ENCODE data around the gene CD36.
A peak's percentile ranks its signal among the peaks of the same experiment; 100 is the strongest.

Gene CD36

DNA sequence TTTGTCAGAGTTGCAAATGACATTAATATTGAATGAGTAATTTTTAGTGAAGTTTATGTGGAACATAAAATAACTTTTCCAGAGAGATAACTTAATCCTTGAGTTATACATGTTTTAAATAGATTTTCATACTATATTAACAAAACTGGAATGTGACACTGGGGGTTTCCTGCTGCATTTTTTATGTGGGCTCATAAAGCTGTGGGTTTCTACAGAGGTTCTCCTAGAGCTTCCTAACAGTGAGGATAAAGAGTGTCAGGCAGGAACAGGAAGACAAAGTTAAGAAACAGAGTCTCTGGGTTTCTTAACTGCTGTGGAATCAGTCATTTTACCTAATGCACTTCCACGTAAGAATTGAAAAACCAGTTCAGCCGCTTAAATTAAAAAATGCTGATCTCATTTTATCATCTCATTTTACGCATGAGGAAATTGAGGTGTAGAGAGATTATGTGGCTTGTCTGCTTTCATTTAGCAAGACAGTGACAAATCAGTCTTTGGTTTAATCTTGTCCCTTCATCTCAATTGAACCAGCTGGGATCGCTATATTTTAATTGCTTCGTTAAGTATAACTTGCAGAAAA, 5.0 kb downstream of the CD36 start:
- ChIA-PET CTCF (interaction anchor here (1.0 kb wide), 1 partner anchor 15 kb away, joined by 5 read pairs; no protein-coding TSS in a partner anchor), POLR2A (no interaction called here)
- peaks cover 6% of the 10 kb centered on the region; the same call in 1 of the 2 replicates for H3K4me1 ChIP-seq (ENCODE audit: control insufficient read depth, insufficient read depth, low read length)
- TF ChIP-seq ZNF121 (tag by site-specific recombination; IDR thresholded peaks at IDR 0.05): no peak
- TF ChIP-seq ZNF155 (tag by site-specific recombination; IDR thresholded peaks at IDR 0.05): no peak
- TF ChIP-seq SP2 (tag by site-specific recombination; IDR thresholded peaks at IDR 0.05): no peak
- no peak for TF ChIP-seq ZNF560 (tag by site-specific recombination; IDR thresholded peaks at IDR 0.05; ENCODE audit: borderline replicate concordance)
- TF ChIP-seq, protein P1, sequence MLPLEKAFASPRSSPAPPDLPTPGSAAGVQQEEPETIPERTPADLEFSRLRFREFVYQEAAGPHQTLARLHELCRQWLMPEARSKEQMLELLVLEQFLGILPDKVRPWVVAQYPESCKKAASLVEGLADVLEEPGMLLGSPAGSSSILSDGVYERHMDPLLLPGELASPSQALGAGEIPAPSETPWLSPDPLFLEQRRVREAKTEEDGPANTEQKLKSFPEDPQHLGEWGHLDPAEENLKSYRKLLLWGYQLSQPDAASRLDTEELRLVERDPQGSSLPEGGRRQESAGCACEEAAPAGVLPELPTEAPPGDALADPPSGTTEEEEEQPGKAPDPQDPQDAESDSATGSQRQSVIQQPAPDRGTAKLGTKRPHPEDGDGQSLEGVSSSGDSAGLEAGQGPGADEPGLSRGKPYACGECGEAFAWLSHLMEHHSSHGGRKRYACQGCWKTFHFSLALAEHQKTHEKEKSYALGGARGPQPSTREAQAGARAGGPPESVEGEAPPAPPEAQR (tag by site-specific recombination; IDR thresholded peaks at IDR 0.05): no peak
- no peak for TF ChIP-seq ZFP37 (tag by site-specific recombination; IDR thresholded peaks at IDR 0.05)
- TF ChIP-seq ZNF404 (tag by site-specific recombination; IDR thresholded peaks at IDR 0.05): no peak
- H3K4me3 ChIP-seq (ENCODE audit: low read depth, low read length): no peak overlapping the region
- no peak overlapping the region for H3K27ac ChIP-seq (ENCODE audit: extremely low read depth, low read depth, low read length)
- H3K9me3 ChIP-seq (ENCODE audit: control insufficient read depth, insufficient read depth, low read depth, low read length): no peaks in the 10 kb centered on the region
- H3K36me3 ChIP-seq (ENCODE audit: control insufficient read depth in 2 of 2, insufficient read depth in 1 of 2, low read length in 2 of 2): no peaks in the 10 kb centered on the region

DNA sequence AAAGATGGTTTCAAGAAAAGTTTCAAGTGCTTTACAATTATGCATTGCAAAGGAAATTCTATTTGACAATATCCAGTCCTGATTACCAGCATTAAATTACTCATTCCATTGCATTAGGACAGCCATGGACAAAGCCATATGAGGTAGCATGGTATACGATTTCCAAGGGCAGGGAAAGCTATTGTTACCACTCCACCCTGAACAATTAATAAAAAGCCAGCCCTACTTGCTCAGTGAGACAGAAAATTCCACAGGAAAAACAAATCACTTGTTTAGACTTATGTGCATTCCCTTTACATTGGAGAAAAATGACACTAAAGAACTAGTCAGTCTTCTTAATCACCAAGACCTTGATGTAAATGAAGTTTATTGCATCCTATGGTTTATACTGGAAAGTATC, 5.6 kb downstream of the CD36 start:
- H3K9me3 ChIP-seq (ENCODE audit: control insufficient read depth, insufficient read depth, low read depth, low read length): no peaks in the 10 kb centered on the region
- TF ChIP-seq, protein P2, sequence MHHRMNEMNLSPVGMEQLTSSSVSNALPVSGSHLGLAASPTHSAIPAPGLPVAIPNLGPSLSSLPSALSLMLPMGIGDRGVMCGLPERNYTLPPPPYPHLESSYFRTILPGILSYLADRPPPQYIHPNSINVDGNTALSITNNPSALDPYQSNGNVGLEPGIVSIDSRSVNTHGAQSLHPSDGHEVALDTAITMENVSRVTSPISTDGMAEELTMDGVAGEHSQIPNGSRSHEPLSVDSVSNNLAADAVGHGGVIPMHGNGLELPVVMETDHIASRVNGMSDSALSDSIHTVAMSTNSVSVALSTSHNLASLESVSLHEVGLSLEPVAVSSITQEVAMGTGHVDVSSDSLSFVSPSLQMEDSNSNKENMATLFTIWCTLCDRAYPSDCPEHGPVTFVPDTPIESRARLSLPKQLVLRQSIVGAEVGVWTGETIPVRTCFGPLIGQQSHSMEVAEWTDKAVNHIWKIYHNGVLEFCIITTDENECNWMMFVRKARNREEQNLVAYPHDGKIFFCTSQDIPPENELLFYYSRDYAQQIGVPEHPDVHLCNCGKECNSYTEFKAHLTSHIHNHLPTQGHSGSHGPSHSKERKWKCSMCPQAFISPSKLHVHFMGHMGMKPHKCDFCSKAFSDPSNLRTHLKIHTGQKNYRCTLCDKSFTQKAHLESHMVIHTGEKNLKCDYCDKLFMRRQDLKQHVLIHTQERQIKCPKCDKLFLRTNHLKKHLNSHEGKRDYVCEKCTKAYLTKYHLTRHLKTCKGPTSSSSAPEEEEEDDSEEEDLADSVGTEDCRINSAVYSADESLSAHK (tag by site-specific recombination; IDR thresholded peaks at IDR 0.05): peak; percentile 72
- no peak for TF ChIP-seq ZBTB10 (tag by site-specific recombination; IDR thresholded peaks at IDR 0.05)
- CTCF ChIA-PET: interaction anchor here (1.0 kb wide), 1 partner anchor 15 kb away, joined by 5 read pairs; no protein-coding TSS in a partner anchor
- peaks cover 6% of the 10 kb centered on the region; the same call in 1 of the 2 replicates for H3K4me1 ChIP-seq (ENCODE audit: control insufficient read depth, insufficient read depth, low read length)
- H3K27ac ChIP-seq (ENCODE audit: extremely low read depth, low read depth, low read length): no peak overlapping the region
- no peak overlapping the region for H3K4me3 ChIP-seq (ENCODE audit: low read depth, low read length)
- POLR2A ChIA-PET: no interaction called here
- no peaks in the 10 kb centered on the region for H3K36me3 ChIP-seq (ENCODE audit: control insufficient read depth in 2 of 2, insufficient read depth in 1 of 2, low read length in 2 of 2)

DNA sequence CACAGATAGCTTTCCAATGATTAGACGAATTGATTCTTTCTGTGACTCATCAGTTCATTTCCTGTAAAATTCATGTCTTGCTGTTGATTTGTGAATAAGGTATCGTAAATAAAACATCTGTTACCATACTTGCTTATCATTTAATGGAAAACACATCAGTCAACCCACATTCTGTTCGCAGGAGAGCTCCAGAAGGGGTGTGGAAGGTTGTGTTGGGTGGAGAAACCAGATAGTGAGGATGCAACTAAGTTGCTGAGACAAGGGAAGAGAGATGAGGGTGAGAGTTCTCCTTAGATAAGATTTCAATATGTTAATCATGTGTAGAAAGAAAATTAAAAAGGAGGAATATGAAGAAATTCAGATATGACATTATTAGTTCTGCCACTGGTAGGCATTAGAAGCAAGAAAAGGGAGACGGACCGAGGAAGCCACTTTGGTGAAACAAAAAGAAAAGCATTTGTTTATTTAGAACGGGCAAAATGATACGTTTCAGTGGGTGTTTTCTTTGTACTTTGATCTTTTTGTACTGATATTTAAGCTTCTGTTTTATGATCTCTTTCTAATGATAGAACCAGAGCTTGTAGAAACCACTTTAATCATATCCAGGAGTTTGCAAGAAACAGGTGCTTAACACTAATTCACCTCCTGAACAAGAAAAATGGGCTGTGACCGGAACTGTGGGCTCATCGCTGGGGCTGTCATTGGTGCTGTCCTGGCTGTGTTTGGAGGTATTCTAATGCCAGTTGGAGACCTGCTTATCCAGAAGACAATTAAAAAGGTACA, 7.8 kb downstream of the CD36 start:
- TF ChIP-seq KLF17 (tag by site-specific recombination; IDR thresholded peaks at IDR 0.05): no peak
- TF ChIP-seq, protein P3, sequence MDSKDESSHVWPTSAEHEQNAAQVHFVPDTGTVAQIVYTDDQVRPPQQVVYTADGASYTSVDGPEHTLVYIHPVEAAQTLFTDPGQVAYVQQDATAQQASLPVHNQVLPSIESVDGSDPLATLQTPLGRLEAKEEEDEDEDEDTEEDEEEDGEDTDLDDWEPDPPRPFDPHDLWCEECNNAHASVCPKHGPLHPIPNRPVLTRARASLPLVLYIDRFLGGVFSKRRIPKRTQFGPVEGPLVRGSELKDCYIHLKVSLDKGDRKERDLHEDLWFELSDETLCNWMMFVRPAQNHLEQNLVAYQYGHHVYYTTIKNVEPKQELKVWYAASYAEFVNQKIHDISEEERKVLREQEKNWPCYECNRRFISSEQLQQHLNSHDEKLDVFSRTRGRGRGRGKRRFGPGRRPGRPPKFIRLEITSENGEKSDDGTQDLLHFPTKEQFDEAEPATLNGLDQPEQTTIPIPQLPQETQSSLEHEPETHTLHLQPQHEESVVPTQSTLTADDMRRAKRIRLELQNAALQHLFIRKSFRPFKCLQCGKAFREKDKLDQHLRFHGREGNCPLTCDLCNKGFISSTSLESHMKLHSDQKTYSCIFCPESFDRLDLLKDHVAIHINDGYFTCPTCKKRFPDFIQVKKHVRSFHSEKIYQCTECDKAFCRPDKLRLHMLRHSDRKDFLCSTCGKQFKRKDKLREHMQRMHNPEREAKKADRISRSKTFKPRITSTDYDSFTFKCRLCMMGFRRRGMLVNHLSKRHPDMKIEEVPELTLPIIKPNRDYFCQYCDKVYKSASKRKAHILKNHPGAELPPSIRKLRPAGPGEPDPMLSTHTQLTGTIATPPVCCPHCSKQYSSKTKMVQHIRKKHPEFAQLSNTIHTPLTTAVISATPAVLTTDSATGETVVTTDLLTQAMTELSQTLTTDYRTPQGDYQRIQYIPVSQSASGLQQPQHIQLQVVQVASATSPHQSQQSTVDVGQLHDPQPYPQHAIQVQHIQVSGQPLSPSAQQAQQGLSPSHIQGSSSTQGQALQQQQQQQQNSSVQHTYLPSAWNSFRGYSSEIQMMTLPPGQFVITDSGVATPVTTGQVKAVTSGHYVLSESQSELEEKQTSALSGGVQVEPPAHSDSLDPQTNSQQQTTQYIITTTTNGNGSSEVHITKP (tag by site-specific recombination; IDR thresholded peaks at IDR 0.05): peak; percentile 85
- H3K36me3 ChIP-seq (ENCODE audit: control insufficient read depth in 2 of 2, insufficient read depth in 1 of 2, low read length in 2 of 2): no peaks in the 10 kb centered on the region
- no peak overlapping the region for H3K4me3 ChIP-seq (ENCODE audit: low read depth, low read length)
- no peaks in the 10 kb centered on the region for H3K9me3 ChIP-seq (ENCODE audit: control insufficient read depth, insufficient read depth, low read depth, low read length)
- POLR2A ChIA-PET: no interaction called here
- peaks cover 6% of the 10 kb centered on the region; the same call in 1 of the 2 replicates for H3K4me1 ChIP-seq (ENCODE audit: control insufficient read depth, insufficient read depth, low read length)
- no peak overlapping the region for H3K27ac ChIP-seq (ENCODE audit: extremely low read depth, low read depth, low read length)
- CTCF ChIA-PET: interaction anchor here (0.7 to 1.4 kb wide), 2 partner anchors 12 to 510 kb away, joined by 3 read pairs; no protein-coding TSS in a partner anchor
